Endodermal cell (in vitro differentiated cells): Measurements from ENCODE around the gene TUBB6. TPM values are rescaled to one million over a fixed set of nuclear protein-coding genes. Genes with fewer than 3 reads are reported as not detected.

Experiments
- DNase-seq: peaks from one replicate; pipeline ENCODE4 v3.0.0-alpha.2; 2017
- H3K27ac ChIP-seq: 2 replicates; pipeline ENCODE4 v1.5.1; 2013; ENCODE audit warnings: mild to moderate bottlenecking, low read depth, low read length, moderate library complexity
- H3K27me3 ChIP-seq: 2 replicates; pipeline ENCODE4 v1.6.1; 2013; ENCODE audit warnings: mild to moderate bottlenecking, low read length, moderate library complexity; ENCODE audit not compliant: insufficient read depth, control insufficient read depth, poor library complexity, severe bottlenecking
- H3K36me3 ChIP-seq: 2 replicates; pipeline ENCODE4 v1.7.0; 2013; ENCODE audit warnings: mild to moderate bottlenecking, low read length, moderate library complexity; ENCODE audit not compliant: control insufficient read depth, insufficient read depth
- H3K4me1 ChIP-seq: one replicate; pipeline ENCODE4 v1.7.0; 2013; ENCODE audit warnings: low read length; ENCODE audit not compliant: control insufficient read depth, insufficient read depth
- H3K4me3 ChIP-seq: 2 replicates; pipeline ENCODE4 v1.5.1; 2013; ENCODE audit warnings: mild to moderate bottlenecking, low read length, moderate library complexity
- H3K9ac ChIP-seq: 2 replicates; pipeline ENCODE4 v1.6.1; 2013; ENCODE audit warnings: mild to moderate bottlenecking, low read length, moderate library complexity; ENCODE audit not compliant: poor library complexity, severe bottlenecking; ENCODE audit errors: extremely low read depth
- H3K9me3 ChIP-seq: 2 replicates; pipeline ENCODE4 v1.6.1; 2013; ENCODE audit warnings: mild to moderate bottlenecking, low read length, moderate library complexity; ENCODE audit not compliant: control insufficient read depth
- H3K27ac Mint-ChIP-seq: 2 replicates; pipeline ENCODE4 v1.8.0; 2020; ENCODE audit warnings: mixed read lengths
- H3K27me3 Mint-ChIP-seq: 2 replicates; pipeline ENCODE4 v1.8.0; 2021; ENCODE audit warnings: mild to moderate bottlenecking, mixed read lengths; ENCODE audit not compliant: insufficient read depth
- H3K36me3 Mint-ChIP-seq: 2 replicates; pipeline ENCODE4 v1.8.0; 2020; ENCODE audit warnings: low read depth, mixed read lengths
- H3K4me1 Mint-ChIP-seq: 2 replicates; pipeline ENCODE4 v1.8.0; 2020; ENCODE audit warnings: mixed read lengths
- H3K4me3 Mint-ChIP-seq: 2 replicates; pipeline ENCODE4 v1.8.0; 2020; ENCODE audit warnings: mild to moderate bottlenecking, moderate library complexity, mixed read lengths
- H3K9me3 Mint-ChIP-seq: 2 replicates; pipeline ENCODE4 v1.8.0; 2020; ENCODE audit warnings: mild to moderate bottlenecking, mixed read lengths
- CTCF ChIP-seq: fragments of 200-600 bp; sonication (generic); conservative IDR thresholded peaks from 2 replicates; pipeline ENCODE4 v1.5.0; 2021; ENCODE audit warnings: antibody characterized with exemption, mild to moderate bottlenecking
- WGBS, 2 experiments: methylation state at CpG; one replicate each; pipeline versions ENCODE4 v1.1.5 to v1.1.7; 2013; ENCODE audit warnings: missing lambda C conversion rate in 2 of 2, mixed read lengths in 1 of 2; ENCODE audit not compliant: insufficient coverage in 1 of 2, insufficient read length in 1 of 2; 5-methylcytosine and 5-hydroxymethylcytosine counted together
- total RNA-seq, 2 donors: library from RNA; stranded (reverse); fragmentation: NEBNext Ultra II Directional in 1 of 2; extraction: Animal tissue kit (Norgen Biotek cat#: 25700) in 1 of 2; gene quantifications; 2 replicates in 1 of 2; 3 replicates in 1 of 2; pipeline ENCODE4 v1.2.1, GENCODE V29; 2021

The TUBB6 gene
- total RNA-seq, 2 donors from 2014 or later = 33.0 to 45.4 TPM

GRCh38 chr18:12305930-12306629 is 2.0 kb upstream of the TUBB6 start:
- Histone ChIP-seq H3K9me3 (peaks cover 9% of the 10 kb centered on the region), H3K36me3 (peaks cover 16% of the 10 kb centered on the region), H3K27ac (no peak overlapping the region), H3K9ac (no peak overlapping the region), H3K27me3 (peaks cover 28% of the 10 kb centered on the region), H3K4me1 (peaks cover 8% of the 10 kb centered on the region), H3K4me3 (peak overlapping the region; percentile 81)
- H3K36me3 Mint-ChIP-seq = peaks cover 15% of the 10 kb centered on the region
- peaks cover 4% of the 10 kb centered on the region for H3K9me3 Mint-ChIP-seq
- H3K4me1 Mint-ChIP-seq = peaks cover 15% of the 10 kb centered on the region
- WGBS, 2 experiments = 46 to 64% methylated on average over 20 to 25 of the region's 25 CpGs
- peak overlapping the region; percentile 70 for H3K4me3 Mint-ChIP-seq
- H3K27ac Mint-ChIP-seq = no peak overlapping the region
- no peak for TF ChIP-seq CTCF
- H3K27me3 Mint-ChIP-seq = peaks cover 38% of the 10 kb centered on the region
- DNase-seq = peak; percentile 72

GRCh38 chr18:12306752-12307700 is 1.0 kb upstream of the TUBB6 start:
- 16 to 22% methylated on average over 26 to 39 of the region's 39 CpGs for WGBS, 2 experiments
- TF ChIP-seq CTCF = no peak
- peaks cover 28% of the 10 kb centered on the region for H3K27me3 ChIP-seq
- peaks cover 25% of the 10 kb centered on the region for H3K36me3 ChIP-seq
- H3K36me3 Mint-ChIP-seq = peaks cover 24% of the 10 kb centered on the region
- peaks cover 8% of the 10 kb centered on the region for H3K4me1 ChIP-seq
- H3K4me3 Mint-ChIP-seq = peak overlapping the region; percentile 70
- peaks cover 38% of the 10 kb centered on the region for H3K27me3 Mint-ChIP-seq
- DNase-seq = peak; percentile 78
- peak overlapping the region; percentile 81 for H3K4me3 ChIP-seq
- peaks cover 9% of the 10 kb centered on the region for H3K9me3 Mint-ChIP-seq
- H3K9ac ChIP-seq = peak overlapping the region; percentile 27
- H3K27ac ChIP-seq = no peak overlapping the region
- H3K27ac Mint-ChIP-seq = peak overlapping the region; percentile 30
- peaks cover 18% of the 10 kb centered on the region for H3K9me3 ChIP-seq
- H3K4me1 Mint-ChIP-seq = peaks cover 15% of the 10 kb centered on the region

GRCh38 chr18:12308386-12309100 is 502 bp downstream of the TUBB6 start:
- peaks cover 38% of the 10 kb centered on the region for H3K27me3 Mint-ChIP-seq
- DNase-seq = peak; percentile 86
- H3K4me3 Mint-ChIP-seq = peak overlapping the region; percentile 70
- H3K36me3 Mint-ChIP-seq = peaks cover 37% of the 10 kb centered on the region
- no peak for TF ChIP-seq CTCF
- peak overlapping the region; percentile 80 for H3K9ac ChIP-seq
- peaks cover 17% of the 10 kb centered on the region for H3K4me1 Mint-ChIP-seq
- H3K4me1 ChIP-seq = peaks cover 8% of the 10 kb centered on the region
- peaks cover 25% of the 10 kb centered on the region for H3K9me3 ChIP-seq
- H3K36me3 ChIP-seq = peaks cover 39% of the 10 kb centered on the region
- H3K27me3 ChIP-seq = peaks cover 28% of the 10 kb centered on the region
- peak overlapping the region; percentile 84 for H3K4me3 ChIP-seq
- H3K27ac Mint-ChIP-seq = no peak overlapping the region
- peak overlapping the region; percentile 47 for H3K27ac ChIP-seq
- WGBS, 2 experiments = 0 to 1% methylated on average over 35 to 81 of the region's 81 CpGs
- H3K9me3 Mint-ChIP-seq = peaks cover 17% of the 10 kb centered on the region
